Stimulated activated CD8-positive, alpha-beta memory T cell treated with anti-CD3 and anti-CD28 coated beads, Interleukin-4, amount 100 ng/mL, for 24 hours (primary cell): ENCODE data around the gene CD69.

Experiments
- DNase-seq: peaks from one replicate; pipeline ENCODE4 v3.0.0-alpha.2; 2020; ENCODE audit warnings: low read depth

Gene CD69

GRCh38 chr12:9760699-9761418, at the start of gene CD69:
CD69 (minus strand) TSS chr12:9760901; CDS start chr12:9760820, 81 bp downstream.
- DNase-seq = peak; percentile 48

- no peak for DNase-seq
Observed at GRCh38 chr12:9809866-9810265, 49.2 kb upstream of the CD69 start.

- DNase-seq = no peak
Observed at GRCh38 chr12:9809338-9809737, 48.6 kb upstream of the CD69 start.

- no peak for DNase-seq
Observed at GRCh38 chr12:9808504-9808903, 47.8 kb upstream of the CD69 start.

- DNase-seq = no peak
Observed at GRCh38 chr12:9806714-9807113, 46.0 kb upstream of the CD69 start.

- no peak for DNase-seq
Observed at GRCh38 chr12:9805883-9806282, 45.2 kb upstream of the CD69 start.

GRCh38 chr12:9799961-9800360, 39.3 kb upstream of the CD69 start:
- DNase-seq = no peak

DNA sequence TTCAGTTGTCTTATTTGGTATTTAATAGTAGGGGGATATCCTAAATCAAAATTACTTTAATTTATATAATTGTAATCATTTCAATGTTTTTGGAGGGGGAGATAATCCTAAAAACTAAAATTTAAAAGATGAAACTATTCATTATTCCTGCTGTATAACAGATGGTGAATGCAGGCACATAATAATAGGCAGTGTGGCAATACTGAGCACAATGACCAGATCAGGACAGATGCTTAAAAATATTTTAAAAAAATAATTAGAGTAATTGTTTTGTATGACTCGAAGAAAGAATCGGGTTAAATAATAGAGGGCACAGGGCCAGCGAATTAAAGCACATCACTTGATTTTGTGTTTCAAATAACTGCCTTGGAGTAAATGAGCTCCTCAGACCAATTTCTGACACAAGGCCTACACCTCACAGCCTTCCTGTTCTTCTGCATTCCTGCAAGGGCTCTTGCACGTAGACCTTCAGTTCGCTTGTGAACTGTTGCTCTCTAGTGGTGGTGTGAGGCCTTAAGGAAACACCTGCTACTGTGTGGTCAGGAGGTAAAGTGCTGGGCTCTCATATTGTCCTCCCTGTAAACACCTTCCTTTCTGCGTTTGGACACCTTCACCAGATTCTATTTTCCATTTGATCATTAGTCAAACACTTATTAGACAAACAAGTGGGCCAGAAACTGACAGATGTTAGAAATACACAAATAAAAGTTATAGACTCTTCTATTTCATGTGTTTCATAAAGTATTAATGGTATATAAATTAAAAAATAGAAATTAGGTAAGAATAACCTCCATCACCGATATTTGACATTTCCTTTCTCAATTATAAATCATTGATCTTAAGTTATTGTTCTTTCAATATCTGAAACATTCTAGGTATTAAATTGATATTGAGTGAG, 37.3 kb upstream of the CD69 start:
- DNase-seq = peak; percentile 32

DNA sequence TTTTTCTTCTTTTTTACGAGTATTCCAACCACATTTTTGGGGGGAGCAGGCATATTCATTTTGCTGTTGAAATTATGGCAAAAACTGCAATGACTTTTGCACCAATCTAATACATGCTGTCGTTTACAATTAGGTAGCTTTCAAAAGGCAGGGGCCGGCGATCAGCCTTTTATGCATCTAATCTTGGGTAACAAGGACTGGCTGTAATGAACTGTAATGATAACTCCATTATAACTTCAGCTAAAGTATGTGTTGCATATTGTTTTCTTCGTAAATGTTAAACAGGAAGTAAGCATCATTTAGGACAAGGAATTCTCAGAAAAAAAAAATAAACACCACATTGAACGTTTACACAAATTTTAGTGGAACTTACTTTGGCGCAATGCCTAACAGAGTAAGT, 36.3 kb upstream of the CD69 start:
- DNase-seq = no peak

- no peak for DNase-seq
Observed at GRCh38 chr12:9796346-9796745, 35.6 kb upstream of the CD69 start.

- DNase-seq = no peak
Observed at GRCh38 chr12:9795945-9796344, 35.2 kb upstream of the CD69 start.

DNA sequence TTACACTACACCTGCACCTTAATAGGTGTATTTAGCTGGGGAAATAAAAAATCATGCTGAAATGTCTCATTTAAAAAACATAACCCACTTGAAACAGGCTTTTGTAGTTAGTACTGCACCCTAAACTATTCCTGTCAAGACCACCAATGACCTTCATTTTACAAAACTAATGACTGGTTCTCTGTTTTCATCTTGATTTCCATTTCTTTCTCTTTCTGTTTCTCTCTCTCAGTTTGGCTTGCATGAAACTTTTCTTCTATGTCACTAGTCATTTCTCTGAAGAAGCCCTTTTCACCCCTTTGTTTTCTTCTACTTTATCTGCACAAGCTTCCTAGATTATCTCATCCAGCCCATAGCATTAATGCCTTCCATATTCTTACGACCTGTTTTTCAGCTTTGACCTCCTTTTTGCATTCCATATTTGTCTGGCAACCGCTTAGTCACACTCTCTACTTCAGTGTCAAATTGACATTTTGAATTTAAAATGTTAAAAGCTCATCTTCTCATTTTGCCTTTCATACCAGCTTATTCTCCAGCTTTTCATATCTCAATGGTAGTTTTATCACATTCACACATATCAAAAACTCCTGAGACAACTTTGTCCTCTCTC, 33.9 kb upstream of the CD69 start:
- DNase-seq = no peak

DNA sequence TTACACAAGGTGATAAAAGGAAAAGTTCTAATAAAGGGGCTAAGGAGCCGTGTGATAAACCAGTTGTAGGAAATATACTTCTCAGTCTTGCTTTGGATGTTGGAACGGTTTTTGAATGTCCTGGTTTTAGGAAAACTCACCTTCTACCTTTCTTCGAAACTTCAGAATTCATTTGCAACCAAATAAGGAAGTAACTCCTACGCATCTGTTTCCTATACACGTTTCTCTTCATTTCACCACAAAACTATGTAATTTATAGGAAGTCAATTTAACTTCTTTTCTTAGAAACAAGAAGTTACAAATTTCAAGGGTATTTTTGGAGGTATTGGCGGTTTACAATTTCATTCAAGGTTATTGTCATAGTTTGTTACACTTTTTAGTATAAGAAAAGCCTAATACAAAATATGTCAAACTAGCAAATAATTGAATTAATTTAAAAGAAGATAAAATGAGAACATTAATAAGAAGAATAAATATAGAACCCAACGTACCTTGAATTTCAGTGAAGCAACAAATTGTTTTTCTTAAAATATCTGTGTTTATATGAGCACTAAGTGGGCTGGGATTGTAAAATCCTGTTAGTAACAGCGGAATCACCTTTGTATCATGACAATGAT, 33.2 kb upstream of the CD69 start:
- no peak for DNase-seq

GRCh38 chr12:9792961-9793617, 32.4 kb upstream of the CD69 start:
- DNase-seq = no peak

- DNase-seq = no peak
Observed at GRCh38 chr12:9792185-9792900, 31.6 kb upstream of the CD69 start.

DNA sequence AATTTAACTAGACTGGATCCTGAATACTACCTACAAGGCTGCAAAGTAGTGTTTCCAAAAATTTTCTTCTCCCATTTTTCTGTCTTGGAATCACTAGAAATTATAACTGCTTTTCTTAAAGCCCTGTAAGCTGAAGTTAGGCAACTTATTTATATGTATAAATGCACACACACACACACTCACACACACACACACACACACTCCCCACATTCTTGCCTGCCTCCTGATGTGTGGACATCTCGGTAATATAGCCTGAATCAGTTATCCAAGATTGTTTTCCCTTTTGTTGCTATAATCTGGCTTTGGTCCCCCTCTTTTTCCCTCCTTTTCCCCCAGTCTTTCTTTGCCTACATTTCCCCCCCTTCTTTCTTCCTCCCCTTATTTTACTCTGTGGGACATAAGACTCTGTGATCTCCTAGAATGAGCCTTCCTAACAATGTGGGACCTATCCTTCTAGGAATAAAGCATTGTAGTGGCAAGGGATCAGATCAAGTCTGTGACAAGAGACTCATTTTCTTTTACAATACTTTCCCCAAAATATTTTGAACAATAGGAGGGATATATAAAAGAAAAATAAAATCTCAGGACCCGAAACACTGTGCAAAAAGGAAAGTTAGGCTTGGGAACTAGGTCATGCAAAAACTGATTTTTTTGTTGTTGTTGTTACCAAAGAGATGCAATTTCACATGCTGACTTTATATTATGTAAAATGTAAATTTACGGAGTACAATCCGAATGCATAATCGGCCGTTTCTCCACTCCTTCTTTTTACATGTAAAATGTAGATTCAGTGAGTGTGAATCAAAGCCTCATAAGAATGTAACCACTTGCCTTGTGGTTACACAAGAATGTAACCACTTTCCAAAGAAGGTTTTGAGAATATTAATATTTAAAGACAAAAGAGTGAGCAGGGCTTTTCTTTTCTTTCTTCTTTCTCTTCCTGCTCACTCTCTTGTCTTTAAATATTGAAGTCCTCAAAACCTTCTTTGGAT, 26.3 kb upstream of the CD69 start:
- DNase-seq = no peak

DNA sequence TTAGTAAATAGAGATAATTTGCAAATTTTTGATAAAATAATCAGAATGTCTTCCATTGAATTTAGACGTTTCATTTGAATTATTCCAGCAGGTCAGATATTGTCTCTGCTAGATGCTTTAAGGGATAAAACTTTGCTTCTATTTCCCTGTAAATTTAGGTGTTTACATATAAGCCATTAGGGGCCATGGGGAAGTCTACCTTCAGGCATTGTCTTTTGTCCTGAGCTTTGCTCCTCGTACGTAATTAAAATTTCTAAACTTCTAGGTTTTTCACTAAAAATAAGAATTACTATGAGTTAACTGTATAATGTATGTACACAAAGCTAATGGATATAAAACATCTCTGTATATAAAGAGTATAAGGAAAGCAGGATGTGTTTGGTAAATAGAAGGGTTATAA, 24.1 kb upstream of the CD69 start:
- DNase-seq = no peak

- no peak for DNase-seq
Observed at GRCh38 chr12:9784326-9784725, 23.6 kb upstream of the CD69 start.

DNA sequence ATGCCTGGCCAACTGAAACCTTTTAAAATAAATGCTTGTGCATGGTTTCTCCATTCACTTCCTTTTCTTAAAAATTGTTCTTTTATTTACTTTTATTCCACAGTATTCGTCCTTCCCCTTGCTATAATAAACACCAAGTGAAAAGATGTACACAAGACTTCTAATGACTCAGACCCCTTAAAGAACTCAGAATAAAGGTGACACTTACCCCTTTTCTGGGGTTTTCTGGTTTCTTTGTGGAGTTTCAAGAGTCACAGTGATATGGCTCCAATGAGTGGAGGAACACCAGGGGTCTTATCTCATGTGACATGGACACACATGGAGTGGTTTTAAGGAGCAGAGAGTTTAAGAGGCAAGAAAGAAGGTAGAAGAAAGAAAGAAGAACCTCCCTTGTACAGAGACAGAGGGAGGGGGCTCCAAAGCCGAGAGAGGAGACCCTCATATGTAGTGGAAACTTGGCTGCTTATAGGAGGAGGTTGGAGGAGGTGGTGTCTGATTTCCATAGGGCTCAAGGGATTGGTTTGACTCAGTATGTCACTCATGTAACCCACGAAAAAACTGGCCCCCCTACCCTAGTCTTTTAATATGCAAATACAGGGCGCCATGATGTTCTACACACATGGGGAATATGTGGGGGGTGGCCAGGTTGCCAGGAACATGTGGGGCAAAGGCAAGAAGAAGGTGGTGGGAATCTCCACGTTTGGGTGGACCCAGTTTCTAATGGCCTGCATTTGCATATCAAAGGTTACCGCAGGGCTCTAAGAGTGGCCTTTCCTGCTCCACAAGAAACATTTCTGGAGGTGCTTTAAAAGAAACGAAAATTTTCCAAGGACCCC, 22.1 kb upstream of the CD69 start:
- no peak for DNase-seq
